Cardiac muscle cell (in vitro differentiated cells and primary cell): ENCODE measurements around the gene COG2. TPM values are rescaled to one million over a fixed set of nuclear protein-coding genes. Genes with fewer than 3 reads are reported as not detected.

Experiments used
- DNase-seq, 2 donors: peaks; one replicate each; pipeline versions ENCODE4 v3.0.0 to v3.0.0-alpha.2; 2010 to 2017; ENCODE audit warnings: low read depth in 1 of 2, low spot score in 1 of 2
- H3K27ac ChIP-seq: fragments of 200-600 bp; sonication (generic); 2 replicates; pipeline ENCODE4 v1.5.1; 2016
- H3K27me3 ChIP-seq: fragments of 200-600 bp; sonication (generic); 2 replicates; pipeline ENCODE4 v1.6.0; 2016; ENCODE audit warnings: control low read depth
- H3K36me3 ChIP-seq: fragments of 200-600 bp; sonication (generic); 2 replicates; pipeline ENCODE4 v1.5.1; 2016; ENCODE audit warnings: control low read depth
- H3K4me1 ChIP-seq: fragments of 200-600 bp; sonication (generic); 2 replicates; pipeline ENCODE4 v1.8.1; 2017; ENCODE audit warnings: low read depth, mild to moderate bottlenecking, mixed run types
- H3K4me3 ChIP-seq: fragments of 200-600 bp; sonication (generic); 2 replicates; pipeline ENCODE4 v1.5.1; 2016; ENCODE audit warnings: mild to moderate bottlenecking
- H3K9me3 ChIP-seq: fragments of 200-600 bp; sonication (generic); 2 replicates; pipeline ENCODE4 v1.5.1; 2017; ENCODE audit warnings: low read depth, mild to moderate bottlenecking, control low read depth
- polyA plus RNA-seq: library from polyadenylated mRNA; unstranded; fragments of >200 nt; fragmentation: Nextera tagmentation; extraction: Ambion mirVana; gene quantifications from 2 replicates; pipeline ENCODE4 v1.2.1, GENCODE V29; 2016
- total RNA-seq: library from RNA; depleted of rRNA; stranded (reverse); fragments of >200 nt; gene quantifications from 2 replicates; pipeline ENCODE4 v1.2.3, GENCODE V29; 2016
- TF ChIP-seq, protein P1 (sequence below): IDR thresholded peaks from 2 replicates; pipeline ENCODE4 v1.5.1; 2012; ENCODE audit warnings: low read depth, mild to moderate bottlenecking, low read length

COG2 gene
- total and polyA plus RNA-seq, 2 experiments from 2014 or later, result 23.2 to 27.4 TPM

GRCh38 chr1:230725256-230726012 is 83.2 kb downstream of the COG2 start:
- Histone ChIP-seq H3K36me3 (no peaks in the 10 kb centered on the region), H3K4me1 (no peaks in the 10 kb centered on the region), H3K27me3 (no peaks in the 10 kb centered on the region), H3K4me3 (no peak overlapping the region), H3K27ac (no peak overlapping the region), H3K9me3 (no peaks in the 10 kb centered on the region)
- no peak for DNase-seq
- TF ChIP-seq, protein P1, sequence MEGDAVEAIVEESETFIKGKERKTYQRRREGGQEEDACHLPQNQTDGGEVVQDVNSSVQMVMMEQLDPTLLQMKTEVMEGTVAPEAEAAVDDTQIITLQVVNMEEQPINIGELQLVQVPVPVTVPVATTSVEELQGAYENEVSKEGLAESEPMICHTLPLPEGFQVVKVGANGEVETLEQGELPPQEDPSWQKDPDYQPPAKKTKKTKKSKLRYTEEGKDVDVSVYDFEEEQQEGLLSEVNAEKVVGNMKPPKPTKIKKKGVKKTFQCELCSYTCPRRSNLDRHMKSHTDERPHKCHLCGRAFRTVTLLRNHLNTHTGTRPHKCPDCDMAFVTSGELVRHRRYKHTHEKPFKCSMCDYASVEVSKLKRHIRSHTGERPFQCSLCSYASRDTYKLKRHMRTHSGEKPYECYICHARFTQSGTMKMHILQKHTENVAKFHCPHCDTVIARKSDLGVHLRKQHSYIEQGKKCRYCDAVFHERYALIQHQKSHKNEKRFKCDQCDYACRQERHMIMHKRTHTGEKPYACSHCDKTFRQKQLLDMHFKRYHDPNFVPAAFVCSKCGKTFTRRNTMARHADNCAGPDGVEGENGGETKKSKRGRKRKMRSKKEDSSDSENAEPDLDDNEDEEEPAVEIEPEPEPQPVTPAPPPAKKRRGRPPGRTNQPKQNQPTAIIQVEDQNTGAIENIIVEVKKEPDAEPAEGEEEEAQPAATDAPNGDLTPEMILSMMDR, result no peak

- H3K9me3 ChIP-seq, result no peaks in the 10 kb centered on the region
- no peak overlapping the region for H3K4me3 ChIP-seq
- TF ChIP-seq, protein P1, result no peak
- H3K27ac ChIP-seq, result no peak overlapping the region
- H3K36me3 ChIP-seq, result no peaks in the 10 kb centered on the region
- H3K27me3 ChIP-seq, result no peaks in the 10 kb centered on the region
- peak in 1 of 2 donors; percentile 62 for DNase-seq
- no peaks in the 10 kb centered on the region for H3K4me1 ChIP-seq
These were observed 86.6 kb downstream of the COG2 start for GRCh38 chr1:230728710-230729392.

- DNase-seq, result no peak
- TF ChIP-seq, protein P1, result no peak
- Histone ChIP-seq H3K9me3 (no peaks in the 10 kb centered on the region), H3K36me3 (no peaks in the 10 kb centered on the region), H3K27me3 (no peaks in the 10 kb centered on the region), H3K27ac (peak overlapping the region; percentile 1), H3K4me3 (no peak overlapping the region), H3K4me1 (no peaks in the 10 kb centered on the region)
These were observed 88.7 kb downstream of the COG2 start for GRCh38 chr1:230730977-230731376.

DNA sequence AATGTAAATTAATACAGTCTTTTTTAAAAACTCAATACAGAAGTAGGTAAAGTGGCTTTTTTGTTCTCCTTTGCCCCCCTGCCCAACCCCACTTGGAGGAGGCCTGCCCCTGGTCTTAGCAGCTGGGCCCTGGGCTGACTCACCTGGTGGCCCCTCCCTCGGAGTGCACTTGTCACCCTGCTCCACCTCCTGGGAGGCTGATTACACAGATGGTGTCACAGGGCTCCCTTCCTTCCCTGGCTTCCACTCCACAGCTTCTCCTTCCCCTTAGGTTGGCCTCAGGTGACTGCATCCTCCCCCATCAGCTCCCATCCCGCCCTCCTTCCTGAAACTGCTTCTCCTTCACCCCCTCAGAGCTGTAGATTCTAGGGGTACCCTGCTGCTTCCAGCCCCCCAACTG is 93.2 kb downstream of the COG2 start:
- H3K9me3 ChIP-seq, result no peaks in the 10 kb centered on the region
- H3K27me3 ChIP-seq, result no peaks in the 10 kb centered on the region
- no peaks in the 10 kb centered on the region for H3K4me1 ChIP-seq
- TF ChIP-seq, protein P1, result no peak
- no peak overlapping the region for H3K4me3 ChIP-seq
- no peak overlapping the region for H3K27ac ChIP-seq
- no peak for DNase-seq
- no peaks in the 10 kb centered on the region for H3K36me3 ChIP-seq

GRCh38 chr1:230737622-230738262 is 95.5 kb downstream of the COG2 start:
- no peak overlapping the region for H3K27ac ChIP-seq
- TF ChIP-seq, protein P1, result no peak
- DNase-seq, result no peak
- H3K27me3 ChIP-seq, result no peaks in the 10 kb centered on the region
- H3K4me3 ChIP-seq, result no peak overlapping the region
- H3K4me1 ChIP-seq, result no peaks in the 10 kb centered on the region
- no peaks in the 10 kb centered on the region for H3K36me3 ChIP-seq
- H3K9me3 ChIP-seq, result no peaks in the 10 kb centered on the region
